NB4 (cell line): ENCODE data around the gene SLC26A2.

Experiments
- DNase-seq: peaks from one replicate; pipeline ENCODE4 v3.0.0; 2010; ENCODE audit warnings: low read depth
- H3K4me3 ChIP-seq: one replicate; pipeline ENCODE4 v1.5.1; 2011; ENCODE audit warnings: mild to moderate bottlenecking, low read depth, low read length, moderate library complexity
- CTCF ChIP-seq: IDR thresholded peaks from one replicate; pipeline ENCODE4 v1.5.1; 2012; ENCODE audit warnings: low read depth, low read length
- MYC ChIP-seq: IDR thresholded peaks from 2 replicates; pipeline ENCODE4 v1.6.1; 2011; ENCODE audit warnings: low read depth, low read length
- POLR2A ChIP-seq: IDR thresholded peaks from 2 replicates; pipeline ENCODE4 v1.6.1; 2011; ENCODE audit warnings: mild to moderate bottlenecking; ENCODE audit not compliant: insufficient read length; ENCODE audit errors: extremely low read depth
- TF ChIP-seq, protein P1 (sequence below): IDR thresholded peaks from 2 replicates; pipeline ENCODE4 v1.6.1; 2011; ENCODE audit warnings: low read depth, low read length

The SLC26A2 gene

GRCh38 chr5:149956685-149957084, 3.9 kb upstream of the SLC26A2 start:
- no peak overlapping the region for H3K4me3 ChIP-seq
- TF ChIP-seq, protein P1, sequence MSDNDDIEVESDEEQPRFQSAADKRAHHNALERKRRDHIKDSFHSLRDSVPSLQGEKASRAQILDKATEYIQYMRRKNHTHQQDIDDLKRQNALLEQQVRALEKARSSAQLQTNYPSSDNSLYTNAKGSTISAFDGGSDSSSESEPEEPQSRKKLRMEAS, result no peak
- TF ChIP-seq POLR2A, result no peak
- no peak for TF ChIP-seq CTCF
- TF ChIP-seq MYC, result no peak
- no peak for DNase-seq

GRCh38 chr5:149957855-149958254, 2.7 kb upstream of the SLC26A2 start:
- TF ChIP-seq CTCF (no peak), MYC (no peak), POLR2A (no peak)
- TF ChIP-seq, protein P1, result no peak
- DNase-seq, result no peak
- H3K4me3 ChIP-seq, result no peak overlapping the region

GRCh38 chr5:149959406-149960236, 937 bp upstream of the SLC26A2 start:
- H3K4me3 ChIP-seq, result peak overlapping the region; percentile 59
- DNase-seq, result peak; percentile 82
- TF ChIP-seq, protein P1, result peak; percentile 42; the same call in 1 of the 2 replicates
- TF ChIP-seq POLR2A (no peak), MYC (no peak), CTCF (peak; percentile 44)

DNA sequence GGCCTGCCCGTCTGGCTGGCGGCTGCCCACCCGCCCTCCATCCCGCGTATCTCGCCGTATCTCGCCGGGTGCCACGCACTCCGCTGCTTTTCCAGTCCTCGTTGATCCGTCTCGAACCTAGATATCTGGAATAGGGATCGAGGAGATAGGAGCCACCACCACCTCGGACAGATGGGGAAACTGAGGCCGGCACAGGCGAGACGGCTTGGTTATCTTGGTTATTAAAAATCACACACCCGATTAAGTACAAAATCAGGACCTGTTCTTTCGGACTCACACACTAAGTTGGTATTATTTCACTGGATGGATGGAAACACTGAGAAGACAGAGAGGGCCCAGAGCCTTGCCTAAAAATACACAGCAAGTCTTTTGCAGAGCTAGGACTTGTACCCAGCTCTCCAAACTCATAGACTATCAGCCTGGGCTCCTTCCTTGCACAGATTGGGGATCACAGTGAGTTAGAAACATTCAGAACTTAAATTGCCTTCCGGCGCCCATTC, 678 bp downstream of the SLC26A2 start:
- TF ChIP-seq, protein P1, result no peak
- TF ChIP-seq MYC, result no peak
- no peak for TF ChIP-seq CTCF
- no peak for TF ChIP-seq POLR2A
- peak overlapping the region; percentile 74 for H3K4me3 ChIP-seq
- DNase-seq, result peak; percentile 12

- peak overlapping the region; percentile 74 for H3K4me3 ChIP-seq
- DNase-seq, result peak; percentile 55
- TF ChIP-seq, protein P1, result no peak
- TF ChIP-seq MYC (no peak), POLR2A (no peak), CTCF (peak; percentile 36)
Measured at GRCh38 chr5:149961957-149962409, 1.4 kb downstream of the SLC26A2 start.
